GM21423 (cell line): ENCODE measurements around the gene DICER1.

Source experiments
- ATAC-seq: cut with Tn5 transposase; IDR thresholded peaks from one replicate; pipeline ENCODE4 v1.9.1; 2021; ENCODE audit warnings: mild to moderate bottlenecking, moderate library complexity; ENCODE audit not compliant: unreplicated experiment

Gene DICER1

GRCh38 chr14:95126906-95127530 is 30.3 kb downstream of the DICER1 start:
- no peak for ATAC-seq

- no peak for ATAC-seq
These were observed 31.4 kb downstream of the DICER1 start for GRCh38 chr14:95125915-95126314.

- no peak for ATAC-seq
These were observed 32.1 kb downstream of the DICER1 start for GRCh38 chr14:95125221-95125620.

- no peak for ATAC-seq
These were observed 33.3 kb downstream of the DICER1 start for GRCh38 chr14:95123891-95124579.

GRCh38 chr14:95122621-95122945 is 34.7 kb downstream of the DICER1 start:
- no peak for ATAC-seq

- no peak for ATAC-seq
These were observed 35.3 kb downstream of the DICER1 start for GRCh38 chr14:95121911-95122620.

- ATAC-seq: no peak
These were observed 38.0 kb downstream of the DICER1 start for GRCh38 chr14:95119336-95119735.

GRCh38 chr14:95117937-95118721 is 39.2 kb downstream of the DICER1 start:
- no peak for ATAC-seq

- ATAC-seq: no peak
These were observed 43.9 kb downstream of the DICER1 start for GRCh38 chr14:95113476-95113875.

- ATAC-seq: no peak
These were observed 45.7 kb downstream of the DICER1 start for GRCh38 chr14:95111507-95112164.

- no peak for ATAC-seq
These were observed 47.2 kb downstream of the DICER1 start for GRCh38 chr14:95110178-95110577.

GRCh38 chr14:95107711-95108110 is 49.6 kb downstream of the DICER1 start:
- no peak for ATAC-seq

- ATAC-seq: no peak
These were observed 50.4 kb downstream of the DICER1 start for GRCh38 chr14:95106971-95107370.

GRCh38 chr14:95104911-95105310 is 52.4 kb downstream of the DICER1 start:
- ATAC-seq: no peak

- ATAC-seq: no peak
These were observed 54.7 kb downstream of the DICER1 start for GRCh38 chr14:95102680-95103044.

- no peak for ATAC-seq
These were observed 55.3 kb downstream of the DICER1 start for GRCh38 chr14:95101736-95102679.

GRCh38 chr14:95098984-95099599 is 58.2 kb downstream of the DICER1 start:
- no peak for ATAC-seq

GRCh38 chr14:95097385-95097784 is 59.9 kb downstream of the DICER1 start:
- no peak for ATAC-seq

- ATAC-seq: no peak
These were observed 60.9 kb downstream of the DICER1 start for GRCh38 chr14:95096476-95096875.
